Stimulated activated memory B cell treated with anti-CD40 and anti-IgM and Interleukin-4, amounts not matched to agents 10 μg/mL and 1 μg/mL and 100 μg/mL, for 72 hours (primary cell): ENCODE results near the gene EMC7.
A peak's percentile ranks its signal among the peaks of the same experiment; 100 is the strongest.
"Not testable (repeated sequence)": the region's sequence is repeated elsewhere in the genome, so short reads cannot be mapped to it uniquely, and the experiment has no call there.

ENCODE experiments used
- ATAC-seq: fragments of 150-1000 bp; cut with Tn5 transposase; 2 replicates; pipeline ENCODE4 v1.10.0; 2021
- H3K27ac Mint-ChIP-seq: one replicate; pipeline ENCODE4 v1.8.0; 2022; ENCODE audit warnings: mild to moderate bottlenecking, mixed read lengths
- H3K27me3 Mint-ChIP-seq: one replicate; pipeline ENCODE4 v1.8.0; 2022; ENCODE audit warnings: mixed read lengths
- H3K36me3 Mint-ChIP-seq: one replicate; pipeline ENCODE4 v1.8.0; 2022; ENCODE audit warnings: mixed read lengths
- H3K4me1 Mint-ChIP-seq: one replicate; pipeline ENCODE4 v1.8.0; 2022; ENCODE audit warnings: mixed read lengths
- H3K4me3 Mint-ChIP-seq: one replicate; pipeline ENCODE4 v1.8.0; 2022; ENCODE audit warnings: mild to moderate bottlenecking, moderate library complexity, mixed read lengths
- H3K9me3 Mint-ChIP-seq: one replicate; pipeline ENCODE4 v1.8.0; 2022; ENCODE audit warnings: mixed read lengths

The EMC7 gene

GRCh38 chr15:34101366-34102174, at the start of gene EMC7, which contains the start of gene PGBD4:
Gene EMC7 (minus strand): TSS chr15:34101862. CDS start chr15:34101839, 23 bp downstream.
Gene PGBD4 (plus strand): TSS chr15:34102083. CDS start chr15:34102532, 449 bp downstream.
- peak; percentile 100 for ATAC-seq
- H3K4me1 Mint-ChIP-seq, result peaks cover 23% of the 10 kb centered on the region
- H3K27me3 Mint-ChIP-seq, result no peaks in the 10 kb centered on the region
- peak within 1 kb of the TSS; percentile 98 for H3K27ac Mint-ChIP-seq
- peak within 1 kb of the TSS; percentile 98 for H3K4me3 Mint-ChIP-seq
- peaks cover 24% of the 10 kb centered on the region for H3K36me3 Mint-ChIP-seq
- H3K9me3 Mint-ChIP-seq, result no peaks in the 10 kb centered on the region

- Mint-ChIP-seq H3K9me3 (no peaks in the 10 kb centered on the region), H3K4me1 (no peaks in the 10 kb centered on the region), H3K36me3 (peaks cover 67% of the 10 kb centered on the region), H3K27me3 (no peaks in the 10 kb centered on the region), H3K4me3 (no peak overlapping the region), H3K27ac (no peak overlapping the region)
- ATAC-seq, result no peak
These were observed 45.9 kb upstream of the EMC7 start for GRCh38 chr15:34147371-34148140.

- Mint-ChIP-seq H3K4me3 (no peak overlapping the region), H3K4me1 (no peaks in the 10 kb centered on the region), H3K27me3 (no peaks in the 10 kb centered on the region), H3K36me3 (no peaks in the 10 kb centered on the region), H3K9me3 (no peaks in the 10 kb centered on the region), H3K27ac (no peak overlapping the region)
- ATAC-seq, result no peak
These were observed 31.8 kb upstream of the EMC7 start for GRCh38 chr15:34133511-34133910.

- Mint-ChIP-seq H3K36me3 (no peaks in the 10 kb centered on the region), H3K4me3 (no peak overlapping the region), H3K4me1 (no peaks in the 10 kb centered on the region), H3K27ac (no peak overlapping the region), H3K9me3 (no peaks in the 10 kb centered on the region), H3K27me3 (no peaks in the 10 kb centered on the region)
- ATAC-seq, result no peak
These were observed 31.2 kb upstream of the EMC7 start for GRCh38 chr15:34132881-34133280.

- H3K27me3 Mint-ChIP-seq, result no peaks in the 10 kb centered on the region
- ATAC-seq, result no peak
- no peak overlapping the region for H3K4me3 Mint-ChIP-seq
- no peak overlapping the region for H3K27ac Mint-ChIP-seq
- no peaks in the 10 kb centered on the region for H3K4me1 Mint-ChIP-seq
- no peaks in the 10 kb centered on the region for H3K36me3 Mint-ChIP-seq
- H3K9me3 Mint-ChIP-seq, result no peaks in the 10 kb centered on the region
These were observed 27.2 kb upstream of the EMC7 start for GRCh38 chr15:34128898-34129297.

DNA sequence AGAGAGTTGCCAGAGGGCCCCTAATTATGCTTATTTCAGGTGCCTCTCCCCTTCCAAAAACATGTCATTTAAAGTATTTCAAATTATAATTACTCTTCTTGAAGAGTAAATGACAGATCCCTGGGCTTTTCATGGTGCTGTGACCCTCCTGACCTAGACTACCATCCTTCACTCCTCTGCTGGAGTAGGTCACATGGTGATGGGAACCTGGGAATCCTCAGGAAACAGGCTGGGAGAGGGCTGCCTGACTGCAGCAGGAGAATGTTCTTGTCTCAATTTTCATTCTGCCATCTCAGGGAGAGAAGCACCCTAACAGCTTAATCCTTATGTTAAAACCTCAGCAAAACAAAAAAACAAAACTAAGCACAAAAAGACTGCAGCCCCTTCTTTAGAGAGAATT, 24.9 kb upstream of the EMC7 start:
- Mint-ChIP-seq H3K27ac (no peak overlapping the region), H3K4me3 (no peak overlapping the region), H3K4me1 (no peaks in the 10 kb centered on the region), H3K9me3 (no peaks in the 10 kb centered on the region), H3K27me3 (peaks cover 12% of the 10 kb centered on the region), H3K36me3 (no peaks in the 10 kb centered on the region)
- no peak for ATAC-seq

DNA sequence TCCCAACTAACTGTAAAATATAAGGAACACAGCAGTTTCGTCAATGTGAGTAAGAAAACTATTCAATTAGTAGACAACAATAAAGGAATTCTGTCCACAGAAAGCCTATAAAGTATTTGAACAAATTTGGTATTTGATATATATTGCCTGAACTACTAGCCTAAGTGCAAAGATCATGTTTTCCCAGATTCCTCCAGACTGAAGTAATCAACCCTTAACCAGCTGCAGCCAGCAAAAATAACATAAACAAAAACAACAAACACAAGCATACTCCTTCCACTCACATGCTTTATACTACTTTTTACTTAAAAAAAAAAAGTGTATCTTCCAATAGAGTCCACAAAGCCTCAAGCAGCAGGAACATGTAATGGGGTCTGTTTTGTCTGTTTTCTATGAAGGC, 24.3 kb upstream of the EMC7 start:
- H3K4me3 Mint-ChIP-seq, result no peak overlapping the region
- ATAC-seq, result no peak
- no peaks in the 10 kb centered on the region for H3K9me3 Mint-ChIP-seq
- H3K4me1 Mint-ChIP-seq, result no peaks in the 10 kb centered on the region
- H3K27me3 Mint-ChIP-seq, result peaks cover 18% of the 10 kb centered on the region
- no peaks in the 10 kb centered on the region for H3K36me3 Mint-ChIP-seq
- H3K27ac Mint-ChIP-seq, result no peak overlapping the region

GRCh38 chr15:34124651-34125050, 23.0 kb upstream of the EMC7 start:
- Mint-ChIP-seq H3K27me3 (peaks cover 29% of the 10 kb centered on the region), H3K4me3 (no peak overlapping the region), H3K9me3 (peaks cover 2% of the 10 kb centered on the region), H3K4me1 (no peaks in the 10 kb centered on the region), H3K27ac (no peak overlapping the region), H3K36me3 (no peaks in the 10 kb centered on the region)
- ATAC-seq, result no peak

DNA sequence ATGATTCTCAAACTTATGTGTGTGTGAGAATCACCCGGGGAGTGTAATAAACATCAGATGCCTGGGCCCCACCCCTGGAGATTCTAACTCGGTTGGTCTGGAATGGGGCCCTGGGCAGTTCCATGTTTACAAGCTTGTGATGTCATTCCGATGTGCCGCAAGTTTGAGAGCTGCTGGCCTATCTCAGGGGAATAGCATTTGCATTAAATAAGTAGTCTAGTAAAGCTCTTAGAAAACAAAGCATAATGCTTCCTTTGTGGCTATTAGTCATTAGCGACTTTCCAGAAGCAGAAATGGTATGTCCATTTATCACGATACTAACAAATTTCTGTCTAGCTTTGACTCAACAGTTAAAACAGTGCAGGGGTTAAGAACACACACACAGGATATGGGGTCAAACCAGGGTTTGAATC, 21.1 kb upstream of the EMC7 start:
- Mint-ChIP-seq H3K36me3 (no peaks in the 10 kb centered on the region), H3K27me3 (peaks cover 29% of the 10 kb centered on the region), H3K27ac (no peak overlapping the region), H3K4me3 (no peak overlapping the region), H3K4me1 (no peaks in the 10 kb centered on the region), H3K9me3 (peaks cover 2% of the 10 kb centered on the region)
- ATAC-seq, result no peak

GRCh38 chr15:34121786-34122185, 20.1 kb upstream of the EMC7 start:
- H3K9me3 Mint-ChIP-seq, H3K27ac Mint-ChIP-seq, ATAC-seq, H3K36me3 Mint-ChIP-seq, H3K4me3 Mint-ChIP-seq, H3K4me1 Mint-ChIP-seq: not testable (repeated sequence)
- H3K27me3 Mint-ChIP-seq, result peaks cover 29% of the 10 kb centered on the region

DNA sequence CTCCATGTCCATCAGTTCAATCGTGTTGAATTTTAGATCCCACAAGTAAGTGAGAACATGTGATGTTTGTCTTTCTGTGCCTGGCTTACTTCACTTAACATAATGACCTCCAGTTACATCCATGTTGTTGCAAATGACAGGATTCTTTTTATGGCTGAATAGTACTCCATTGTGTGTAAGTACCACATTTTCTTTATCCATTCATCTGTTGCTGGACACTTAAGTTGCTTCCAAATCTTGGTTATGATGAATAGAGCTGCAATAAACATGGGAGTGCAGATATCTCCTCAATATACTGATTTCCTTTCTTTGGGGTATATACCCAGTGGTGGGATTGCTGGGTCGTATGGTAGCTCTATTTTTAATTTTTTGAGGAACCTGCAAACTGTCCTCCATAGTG, 18.8 kb upstream of the EMC7 start:
- not testable (repeated sequence) for H3K4me1 Mint-ChIP-seq, H3K4me3 Mint-ChIP-seq, ATAC-seq, H3K36me3 Mint-ChIP-seq, H3K27ac Mint-ChIP-seq, H3K9me3 Mint-ChIP-seq
- peaks cover 29% of the 10 kb centered on the region for H3K27me3 Mint-ChIP-seq

GRCh38 chr15:34119291-34119690, 17.6 kb upstream of the EMC7 start:
- no peak overlapping the region for H3K27ac Mint-ChIP-seq
- H3K9me3 Mint-ChIP-seq, result peaks cover 2% of the 10 kb centered on the region
- no peak for ATAC-seq
- H3K4me1 Mint-ChIP-seq, result no peaks in the 10 kb centered on the region
- no peak overlapping the region for H3K4me3 Mint-ChIP-seq
- H3K27me3 Mint-ChIP-seq, result peaks cover 38% of the 10 kb centered on the region
- no peaks in the 10 kb centered on the region for H3K36me3 Mint-ChIP-seq

GRCh38 chr15:34116620-34117019, 15.0 kb upstream of the EMC7 start:
- H3K27ac Mint-ChIP-seq, result no peak overlapping the region
- H3K4me3 Mint-ChIP-seq, result no peak overlapping the region
- H3K9me3 Mint-ChIP-seq, result peaks cover 2% of the 10 kb centered on the region
- H3K4me1 Mint-ChIP-seq, result no peaks in the 10 kb centered on the region
- peaks cover 32% of the 10 kb centered on the region for H3K27me3 Mint-ChIP-seq
- H3K36me3 Mint-ChIP-seq, result no peaks in the 10 kb centered on the region
- ATAC-seq, result no peak

DNA sequence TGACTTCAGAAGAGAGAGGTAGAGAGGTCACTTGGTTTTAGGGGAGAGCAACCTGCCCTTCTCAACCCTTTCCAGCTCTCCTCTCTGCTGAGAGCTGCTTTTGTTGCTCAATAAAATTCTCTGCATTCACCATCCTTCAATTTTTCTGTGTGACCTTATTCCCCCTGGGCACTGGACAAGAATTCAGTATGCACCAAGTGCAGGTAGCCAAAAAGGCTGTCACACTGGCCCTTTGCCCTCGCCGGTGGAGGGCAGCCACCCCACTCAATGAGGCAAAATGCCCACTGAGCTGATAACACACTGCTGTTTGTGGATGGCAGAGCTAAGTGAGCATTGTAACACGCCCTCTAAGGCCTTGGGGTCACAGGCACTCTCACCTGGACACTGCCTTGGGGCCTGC, 13.1 kb upstream of the EMC7 start:
- peaks cover 15% of the 10 kb centered on the region for H3K27me3 Mint-ChIP-seq
- no peaks in the 10 kb centered on the region for H3K36me3 Mint-ChIP-seq
- H3K27ac Mint-ChIP-seq, result no peak overlapping the region
- no peaks in the 10 kb centered on the region for H3K9me3 Mint-ChIP-seq
- no peak overlapping the region for H3K4me3 Mint-ChIP-seq
- no peak for ATAC-seq
- no peaks in the 10 kb centered on the region for H3K4me1 Mint-ChIP-seq

DNA sequence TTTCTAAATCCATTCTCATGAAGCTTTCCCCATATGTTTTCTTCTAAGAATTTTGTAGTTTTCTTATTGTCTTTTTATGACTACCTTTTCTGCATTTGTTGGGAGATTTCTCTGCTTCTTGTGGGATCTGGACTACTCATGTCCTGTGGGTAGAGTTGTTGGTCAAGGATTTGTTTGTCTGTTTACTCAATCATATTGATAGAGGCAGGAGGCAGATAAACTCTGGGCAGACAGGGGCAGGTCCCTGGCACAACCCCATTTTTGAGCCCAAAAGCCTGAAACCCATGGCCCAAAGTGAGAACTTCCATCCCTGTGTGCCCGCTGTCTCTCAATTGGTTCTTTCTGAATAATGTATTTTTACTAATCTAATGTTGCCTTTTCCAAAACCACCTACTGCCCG, 12.6 kb upstream of the EMC7 start:
- no peaks in the 10 kb centered on the region for H3K36me3 Mint-ChIP-seq
- H3K4me3 Mint-ChIP-seq, result no peak overlapping the region
- no peaks in the 10 kb centered on the region for H3K4me1 Mint-ChIP-seq
- peaks cover 15% of the 10 kb centered on the region for H3K27me3 Mint-ChIP-seq
- no peak for ATAC-seq
- no peak overlapping the region for H3K27ac Mint-ChIP-seq
- no peaks in the 10 kb centered on the region for H3K9me3 Mint-ChIP-seq

DNA sequence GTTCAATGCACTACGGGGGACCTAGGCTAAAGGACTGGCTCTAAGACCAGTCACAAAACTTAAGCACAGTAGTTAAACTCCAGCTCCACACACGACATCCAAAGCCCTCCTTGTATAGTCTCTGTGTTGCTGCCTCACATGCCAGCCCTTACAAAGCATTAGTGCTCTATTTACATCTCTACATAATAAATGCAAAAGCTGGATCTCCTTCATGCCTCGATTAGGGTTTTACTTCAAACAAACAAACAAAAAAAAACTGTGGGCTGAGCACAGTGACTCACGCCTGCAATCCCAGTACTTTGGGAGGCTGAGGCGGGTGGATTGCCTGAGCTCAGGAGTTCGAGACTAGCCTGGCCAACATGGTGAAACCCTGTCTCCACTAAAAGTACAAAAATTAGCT, 9.8 kb upstream of the EMC7 start:
- Mint-ChIP-seq H3K4me3 (no peak overlapping the region), H3K27ac (no peak overlapping the region), H3K27me3 (peaks cover 15% of the 10 kb centered on the region), H3K9me3 (no peaks in the 10 kb centered on the region), H3K4me1 (no peaks in the 10 kb centered on the region), H3K36me3 (peaks cover 1% of the 10 kb centered on the region)
- ATAC-seq, result no peak
